HG03045 (cell line): Measurements from ENCODE around the gene LRRC17.

Experiments used
- ATAC-seq: cut with Tn5 transposase; IDR thresholded peaks from one replicate; pipeline ENCODE4 v1.9.1; 2021; ENCODE audit warnings: mild to moderate bottlenecking, moderate library complexity; ENCODE audit not compliant: unreplicated experiment

LRRC17 gene, protein sequence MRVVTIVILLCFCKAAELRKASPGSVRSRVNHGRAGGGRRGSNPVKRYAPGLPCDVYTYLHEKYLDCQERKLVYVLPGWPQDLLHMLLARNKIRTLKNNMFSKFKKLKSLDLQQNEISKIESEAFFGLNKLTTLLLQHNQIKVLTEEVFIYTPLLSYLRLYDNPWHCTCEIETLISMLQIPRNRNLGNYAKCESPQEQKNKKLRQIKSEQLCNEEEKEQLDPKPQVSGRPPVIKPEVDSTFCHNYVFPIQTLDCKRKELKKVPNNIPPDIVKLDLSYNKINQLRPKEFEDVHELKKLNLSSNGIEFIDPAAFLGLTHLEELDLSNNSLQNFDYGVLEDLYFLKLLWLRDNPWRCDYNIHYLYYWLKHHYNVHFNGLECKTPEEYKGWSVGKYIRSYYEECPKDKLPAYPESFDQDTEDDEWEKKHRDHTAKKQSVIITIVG

DNA sequence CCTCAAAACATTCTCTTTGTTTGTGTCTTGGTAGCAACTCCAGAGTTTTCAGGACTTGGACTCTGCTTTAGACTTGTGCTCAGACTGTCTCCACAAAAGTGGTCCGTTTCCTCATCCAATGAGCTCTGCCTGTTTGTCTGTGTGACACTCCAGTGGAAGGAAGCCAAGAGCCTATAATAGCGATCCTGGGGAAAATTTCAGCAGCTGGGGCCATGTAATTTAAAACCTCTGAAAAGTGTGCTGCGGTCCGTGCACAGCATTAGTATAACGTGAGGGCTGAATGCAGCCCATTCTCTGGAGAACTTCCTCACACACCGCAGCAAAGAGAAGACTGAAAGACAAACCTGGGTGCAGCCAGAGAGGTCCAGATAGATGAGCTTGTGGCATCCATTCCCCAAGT is at the start of gene LRRC17:
TSS of gene LRRC17 (plus strand) at position 259 of the 400 bp plus-strand sequence. CDS start 20,914 bp downstream, outside the sequence.
- ATAC-seq: no peak

DNA sequence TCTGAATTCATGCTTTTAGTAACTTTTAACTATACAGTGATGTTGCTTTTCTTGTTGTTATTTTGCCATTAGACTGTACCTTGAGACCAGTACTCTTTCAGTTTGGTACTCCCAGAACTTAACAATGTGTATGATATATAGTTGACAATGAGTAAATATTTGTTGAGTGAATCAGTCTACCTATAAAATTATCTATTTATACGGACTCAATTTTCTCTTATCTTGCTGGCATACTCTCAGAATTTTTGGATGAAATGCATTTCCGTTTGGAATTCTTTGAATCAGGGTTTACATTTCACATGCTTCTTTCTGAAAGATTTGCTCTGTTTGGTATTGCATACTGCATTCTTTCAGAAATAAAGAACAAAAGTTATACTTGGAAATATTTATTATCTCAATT is 47.8 kb upstream of the LRRC17 start:
- no peak for ATAC-seq

DNA sequence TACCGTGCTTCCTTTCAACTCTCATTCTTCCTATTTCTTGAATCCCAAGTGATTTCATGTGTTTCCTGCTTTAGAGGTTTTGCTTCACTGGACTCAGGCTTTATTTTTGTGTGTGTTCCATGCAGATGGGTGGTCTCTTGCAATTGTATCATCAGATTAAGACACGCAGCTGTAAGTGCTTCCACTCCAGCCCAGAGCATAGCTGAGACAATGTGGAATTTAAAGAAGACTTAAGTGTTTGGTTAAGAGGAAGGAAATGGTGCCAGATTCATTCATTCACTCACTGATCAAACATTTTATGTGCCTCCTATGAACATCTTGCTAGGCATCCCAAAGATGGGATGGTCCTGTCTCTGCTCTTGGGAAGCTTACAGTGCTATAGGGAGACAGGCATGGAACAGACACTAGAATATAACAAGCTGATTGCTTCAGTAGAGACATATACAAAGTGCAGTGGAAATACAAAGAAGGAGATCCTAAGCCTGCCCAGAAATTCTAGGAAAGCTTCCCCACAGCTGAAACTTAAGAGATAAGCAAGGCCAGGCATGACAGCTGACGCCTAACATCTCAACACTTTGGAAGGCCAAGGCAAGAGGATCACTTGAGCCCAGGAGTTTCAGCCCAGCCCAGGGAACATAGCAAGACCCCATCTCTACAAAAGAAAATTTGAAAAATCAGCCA is 46.1 kb upstream of the LRRC17 start:
- no peak for ATAC-seq

DNA sequence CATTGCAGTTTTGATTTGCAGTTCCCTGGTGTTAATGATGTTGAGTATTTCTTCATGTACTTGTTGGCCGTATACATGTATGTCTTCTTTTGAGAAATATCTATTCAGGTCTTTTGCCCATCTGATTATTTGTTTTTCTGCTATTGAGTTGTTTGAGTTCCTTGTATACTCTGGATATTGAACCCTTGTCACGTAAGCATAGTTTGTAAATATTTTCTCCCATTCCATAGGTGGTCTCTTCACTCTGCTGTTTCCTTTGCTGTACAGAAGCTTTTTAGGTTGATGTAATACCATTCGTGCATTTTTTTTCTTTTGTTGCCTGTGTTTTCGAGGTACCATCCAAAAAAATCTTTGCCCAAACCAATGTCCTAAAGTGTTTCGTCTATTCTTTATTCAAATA is 43.6 kb upstream of the LRRC17 start:
- ATAC-seq: no peak

DNA sequence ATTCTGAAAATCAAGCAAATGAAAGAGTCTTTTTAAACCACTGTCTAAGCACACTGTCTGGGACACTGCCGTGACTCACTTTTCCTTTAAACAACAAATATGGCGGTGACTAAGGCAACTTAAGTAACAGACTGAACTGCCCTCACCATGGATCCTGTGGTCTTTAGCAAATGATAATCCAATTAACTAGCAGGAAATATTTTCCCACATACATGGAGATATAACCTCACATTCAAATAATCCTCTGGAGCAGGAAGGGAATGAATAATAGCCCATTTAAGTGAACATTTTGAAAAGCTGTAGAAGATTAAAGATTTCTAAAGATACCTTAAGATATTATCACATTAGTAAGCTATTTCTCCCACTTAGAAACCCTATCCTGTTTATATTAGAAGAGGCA is 40.3 kb upstream of the LRRC17 start:
- no peak for ATAC-seq

DNA sequence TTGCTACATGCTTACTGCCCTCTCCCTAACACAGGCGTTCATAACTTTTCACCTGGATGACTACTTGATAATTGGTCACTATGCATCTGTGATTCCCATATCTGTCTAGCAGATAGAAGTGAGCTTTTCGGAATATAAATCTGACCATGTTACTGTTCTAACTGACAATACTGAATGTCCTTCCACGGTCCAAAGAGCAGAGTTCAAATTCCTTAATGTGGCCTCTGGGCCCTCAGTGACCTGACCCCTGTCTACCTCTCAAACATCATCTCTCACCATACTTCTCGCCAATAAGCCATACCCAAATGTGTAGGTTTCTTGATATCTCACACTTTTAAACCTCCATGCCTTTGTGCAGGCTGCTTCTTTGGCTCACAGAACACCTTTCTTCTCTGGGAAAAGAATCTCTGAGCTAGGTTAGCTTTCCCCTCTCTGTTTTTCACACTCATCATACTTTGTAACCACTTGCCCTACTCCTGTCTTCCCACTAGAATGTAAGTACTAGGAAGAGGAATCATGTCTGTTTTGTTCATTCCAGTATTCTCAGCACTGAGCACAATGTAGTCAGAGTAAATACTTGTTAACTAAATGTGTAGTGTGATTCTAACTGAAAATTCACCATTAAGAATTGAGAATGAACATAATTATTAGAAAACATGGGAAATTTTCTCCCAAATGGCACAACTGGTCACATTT is 39.2 kb upstream of the LRRC17 start:
- ATAC-seq: peak; percentile 10

DNA sequence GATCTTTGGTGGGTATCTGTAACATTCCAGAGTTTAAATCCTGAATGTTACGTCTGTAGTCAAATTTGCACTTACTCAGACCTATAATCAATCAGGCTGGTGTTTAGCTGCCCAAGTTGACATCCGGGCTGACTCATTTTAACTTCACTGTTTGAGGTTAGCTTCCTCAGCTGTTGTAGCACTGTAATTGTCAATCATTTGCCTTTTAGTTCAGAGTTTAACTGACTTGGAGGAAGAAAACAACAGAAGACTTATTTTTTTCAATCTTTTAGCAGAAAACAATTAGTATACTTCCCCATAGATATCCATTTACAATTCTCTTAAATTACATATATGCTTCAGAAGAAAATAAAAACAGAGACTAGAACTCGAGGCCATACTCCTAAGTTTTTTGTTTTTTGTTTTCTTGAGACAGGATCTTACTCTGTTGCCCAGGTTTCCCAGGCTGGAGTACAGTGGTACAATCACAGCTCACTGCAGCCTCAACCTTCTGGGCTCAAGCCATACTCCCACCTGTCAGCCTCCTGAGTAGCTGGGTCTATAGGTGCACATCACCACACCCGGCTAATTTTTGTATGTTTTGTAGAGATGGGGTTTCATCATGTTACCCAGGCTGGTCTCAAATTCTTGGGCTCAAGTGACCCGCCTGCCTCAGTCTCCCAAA is 38.5 kb upstream of the LRRC17 start:
- peak; percentile 92 for ATAC-seq

DNA sequence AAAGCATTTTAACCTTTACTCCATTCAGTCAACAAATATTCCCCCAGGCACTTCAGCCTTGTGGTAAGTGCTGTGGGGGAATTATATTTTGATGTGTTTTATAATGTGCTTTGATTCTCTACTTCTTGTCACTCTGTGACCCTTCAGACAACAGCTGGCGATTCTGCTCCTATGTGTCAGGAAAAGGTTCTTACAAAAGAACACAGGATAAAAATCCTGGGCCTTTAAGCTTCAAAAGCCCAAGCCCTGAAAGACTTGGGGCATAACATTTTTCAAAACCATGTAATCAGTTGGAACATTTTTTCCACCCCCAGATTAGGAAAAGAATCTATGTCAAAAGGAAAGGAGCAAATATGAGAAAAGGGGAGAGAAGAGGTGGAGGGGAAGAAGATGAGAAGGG is 37.8 kb upstream of the LRRC17 start:
- ATAC-seq: no peak

DNA sequence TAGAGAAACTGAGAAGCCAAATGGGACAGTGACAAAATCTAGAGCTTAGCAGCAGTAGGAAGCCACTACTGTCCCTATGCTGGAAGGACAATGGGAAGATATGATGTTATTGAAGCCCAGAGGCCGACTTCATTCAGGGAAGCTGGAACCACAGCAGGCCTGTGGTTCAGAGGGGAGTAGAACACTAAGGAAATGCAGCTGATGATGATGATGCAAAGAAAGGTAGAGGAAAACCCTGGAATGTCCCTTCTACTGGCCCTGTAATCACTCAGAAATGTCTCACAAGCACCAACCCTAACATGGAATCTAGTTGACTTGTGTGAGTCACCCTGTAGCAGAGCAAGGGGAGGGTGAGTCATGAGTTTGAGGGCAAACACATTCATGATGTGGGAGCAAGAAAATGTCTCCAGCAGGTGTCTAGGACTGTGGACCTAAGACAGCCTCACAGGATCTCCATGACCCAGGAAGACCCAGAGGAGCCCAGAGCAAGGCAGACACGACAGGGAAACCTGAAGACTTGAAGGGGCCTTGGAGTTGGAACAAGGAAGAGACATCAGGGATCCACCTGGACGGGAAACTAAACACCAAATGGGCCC is 37.0 kb upstream of the LRRC17 start:
- no peak for ATAC-seq

DNA sequence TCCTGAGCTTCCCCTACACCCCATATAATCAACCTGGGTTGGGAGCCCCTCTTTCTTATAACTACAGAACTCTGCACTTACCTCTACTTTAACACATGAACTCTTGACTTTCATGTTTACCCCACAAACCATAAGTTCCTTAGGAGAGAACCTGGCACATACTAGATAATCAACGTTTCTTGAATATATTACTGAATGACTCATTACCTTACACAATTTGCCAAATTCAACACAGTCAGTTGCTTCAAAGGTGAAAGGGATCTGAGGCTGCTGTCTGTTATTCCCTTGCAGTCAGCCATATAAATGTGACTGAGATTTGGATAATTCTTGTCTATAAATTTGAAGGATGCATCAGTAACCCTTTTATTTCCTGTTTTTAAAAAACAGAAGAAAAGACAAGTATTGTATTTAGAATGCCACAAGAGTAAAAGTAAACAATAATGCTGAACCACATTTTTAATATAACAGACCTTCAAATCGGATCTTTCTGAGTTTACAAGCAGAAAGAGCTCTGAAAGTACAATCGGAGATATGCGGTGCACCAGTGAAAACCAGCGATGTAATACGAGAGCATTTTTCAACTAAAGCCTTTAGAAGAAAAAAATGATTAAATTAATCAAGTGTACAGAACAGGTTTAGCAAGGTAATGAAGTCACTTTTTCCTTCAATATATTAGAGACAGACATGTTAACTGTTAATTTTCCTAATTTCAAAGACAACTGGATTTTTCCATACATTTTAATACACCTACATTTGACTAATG is 29.5 kb upstream of the LRRC17 start:
- ATAC-seq: no peak

DNA sequence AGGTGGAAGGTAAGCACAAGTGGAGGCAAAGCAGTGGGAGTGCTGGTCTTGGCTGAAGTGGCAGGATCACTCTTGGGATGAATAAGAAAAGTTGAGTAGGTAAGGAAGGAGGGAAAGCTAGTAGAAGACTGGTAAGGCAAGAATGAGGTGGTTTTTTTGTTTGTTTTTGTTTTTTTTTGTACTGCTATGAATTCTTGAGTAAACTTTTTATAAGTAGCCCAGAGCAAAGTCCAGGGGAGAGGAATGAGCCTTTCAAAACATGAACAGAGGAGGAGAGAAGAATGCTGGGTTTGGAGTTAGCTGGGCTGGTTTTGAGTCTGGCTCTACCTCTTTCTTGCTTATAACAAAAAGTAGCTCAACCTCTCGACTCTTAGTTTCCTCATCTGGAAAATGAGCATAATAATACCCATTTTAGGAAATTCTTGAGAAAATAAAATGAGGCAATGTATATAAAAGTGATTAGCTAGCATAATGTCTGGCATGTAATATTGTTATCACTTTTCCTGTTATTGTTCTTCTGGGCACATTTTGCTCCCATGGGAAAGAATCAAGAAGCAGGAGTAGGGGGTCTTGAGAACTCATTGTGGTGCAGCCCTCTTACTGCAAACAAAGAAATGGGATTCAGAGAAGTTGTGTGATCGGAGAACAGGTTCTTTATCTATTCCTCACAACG is 24.1 kb upstream of the LRRC17 start:
- ATAC-seq: no peak

DNA sequence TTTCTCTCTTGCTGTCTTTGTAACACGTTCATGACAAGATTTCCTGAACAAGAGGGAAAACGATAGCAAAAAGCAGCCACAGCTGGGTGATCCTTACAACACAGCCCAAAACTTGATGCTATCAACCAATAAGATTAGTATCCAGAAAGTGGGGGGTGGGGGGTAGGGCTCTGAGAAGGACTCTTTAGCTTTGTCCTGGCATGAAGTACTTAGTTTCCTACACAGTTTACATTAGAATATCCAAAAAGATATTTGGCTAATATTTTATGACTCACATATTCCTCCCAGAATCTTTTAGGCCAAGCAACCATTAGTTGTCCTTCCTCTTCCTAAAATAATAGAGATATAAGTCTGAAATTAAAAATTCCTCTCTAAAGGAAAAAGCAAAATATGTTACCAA is 22.9 kb upstream of the LRRC17 start:
- ATAC-seq: no peak

DNA sequence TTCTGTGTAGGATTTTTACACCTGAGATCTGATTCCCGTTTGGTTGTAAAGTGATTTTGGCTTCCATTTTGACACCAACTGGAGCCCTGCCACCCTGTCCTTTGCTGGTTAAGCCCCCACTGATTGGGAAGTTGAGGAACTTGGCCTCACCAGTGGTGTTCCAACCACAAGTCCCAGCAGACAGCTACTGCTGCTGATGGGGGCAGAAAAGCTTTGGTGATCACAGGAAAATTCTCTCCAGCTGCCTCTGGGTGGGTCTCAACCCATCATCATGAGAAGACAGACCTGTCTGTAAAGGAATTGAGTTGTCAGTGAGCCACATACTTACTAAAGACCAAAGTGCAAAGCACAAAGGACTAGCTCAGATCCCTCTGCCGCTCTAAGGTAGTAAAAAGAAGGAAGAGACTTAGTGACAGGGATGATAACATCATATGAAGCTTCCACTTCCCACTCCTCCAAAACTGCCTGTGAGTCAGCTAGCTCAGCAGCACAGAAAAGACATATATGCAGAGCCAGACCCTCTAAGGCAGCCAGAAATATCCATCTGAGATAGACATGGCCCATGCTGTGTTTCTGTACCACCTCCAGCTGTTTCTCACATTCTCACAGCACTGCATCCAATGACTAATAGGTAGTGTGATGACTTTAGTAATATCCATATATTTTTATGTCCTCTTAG is 22.4 kb upstream of the LRRC17 start:
- no peak for ATAC-seq

DNA sequence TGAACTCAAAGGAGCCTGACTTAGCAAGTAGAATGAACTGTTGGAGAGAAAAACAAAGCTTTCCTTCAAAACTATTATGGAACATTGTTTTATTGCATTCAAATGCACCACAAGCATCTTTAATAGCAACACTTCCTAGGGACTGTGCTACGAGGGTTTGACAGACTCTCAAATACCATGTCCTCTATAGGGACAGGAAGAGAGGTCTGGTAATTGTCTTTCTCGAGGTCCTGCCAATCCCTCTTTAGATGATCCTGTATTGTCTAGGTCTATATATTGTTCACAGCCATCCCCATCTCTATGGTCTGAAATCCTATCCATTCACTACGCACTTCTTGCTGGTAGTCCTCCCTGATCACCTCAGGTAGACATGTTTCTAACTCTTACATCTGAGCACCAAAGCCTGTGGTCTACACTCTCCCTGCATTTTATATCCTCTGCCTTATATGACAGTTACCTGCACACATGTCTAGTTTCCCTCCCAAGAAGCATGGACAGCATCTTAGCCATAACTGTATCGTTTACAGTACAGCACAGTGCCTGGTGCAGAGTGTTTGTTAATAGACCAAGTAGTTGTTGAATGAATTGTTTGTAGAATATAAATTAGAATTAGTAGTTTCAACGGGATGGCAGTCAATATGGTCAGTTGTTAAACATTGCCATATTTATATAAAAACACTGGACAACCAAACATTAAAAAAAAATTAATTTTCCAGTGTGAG is 21.7 kb upstream of the LRRC17 start:
- no peak for ATAC-seq

DNA sequence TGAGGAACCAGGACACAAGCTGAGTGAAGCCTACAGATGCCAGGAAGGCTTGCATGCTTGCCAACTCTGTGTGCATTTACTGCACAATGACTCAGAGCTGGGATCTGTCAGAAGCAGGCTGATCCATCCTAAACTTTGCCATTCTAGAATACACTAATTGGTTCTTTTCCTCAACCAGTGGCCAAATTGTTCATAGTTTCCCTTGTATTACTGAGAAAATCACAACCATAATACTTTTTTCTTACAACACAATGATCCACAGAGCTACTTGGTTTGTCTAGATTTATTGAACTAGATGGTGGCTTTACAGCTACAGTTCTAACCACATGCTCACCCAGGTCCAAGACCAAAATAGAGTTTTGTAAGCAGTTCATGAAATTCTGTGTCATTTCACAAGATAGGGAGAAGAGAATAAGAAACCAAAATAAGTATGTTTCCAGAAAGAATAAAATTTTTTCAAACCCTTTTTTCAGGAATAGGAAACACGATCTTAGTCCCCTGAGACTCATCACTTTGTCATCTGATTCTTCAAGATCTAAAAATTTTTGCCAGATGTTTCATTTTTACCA is 21.0 kb upstream of the LRRC17 start:
- ATAC-seq: no peak

DNA sequence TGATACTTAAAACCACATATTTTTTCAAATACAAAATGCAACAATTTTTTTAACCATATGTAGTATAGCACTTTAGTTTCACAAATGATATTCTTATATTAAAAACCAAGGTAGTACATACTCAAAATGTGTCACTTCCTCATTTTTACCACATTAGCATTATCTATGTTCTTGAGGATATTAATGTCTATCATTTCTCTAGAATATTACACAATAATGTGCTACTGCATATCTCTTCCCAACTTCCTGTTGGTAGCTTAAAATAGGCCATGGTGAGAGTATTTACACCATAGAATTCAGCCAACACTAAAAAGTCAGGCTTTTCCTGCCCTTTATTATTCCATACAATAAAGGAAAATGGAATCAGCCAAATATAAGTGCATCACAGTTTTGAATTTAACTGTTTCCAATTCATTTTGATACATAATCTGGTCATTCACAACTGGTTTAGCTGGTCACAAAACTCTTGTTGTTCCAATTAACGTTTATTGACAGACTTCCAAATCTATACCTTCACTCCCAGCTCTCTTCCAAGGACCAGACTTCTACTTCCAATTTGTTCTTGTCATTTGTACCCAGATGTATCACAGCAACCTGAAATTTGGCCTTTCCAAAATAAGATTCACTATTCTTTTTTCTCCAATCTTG is 20.0 kb upstream of the LRRC17 start:
- no peak for ATAC-seq

DNA sequence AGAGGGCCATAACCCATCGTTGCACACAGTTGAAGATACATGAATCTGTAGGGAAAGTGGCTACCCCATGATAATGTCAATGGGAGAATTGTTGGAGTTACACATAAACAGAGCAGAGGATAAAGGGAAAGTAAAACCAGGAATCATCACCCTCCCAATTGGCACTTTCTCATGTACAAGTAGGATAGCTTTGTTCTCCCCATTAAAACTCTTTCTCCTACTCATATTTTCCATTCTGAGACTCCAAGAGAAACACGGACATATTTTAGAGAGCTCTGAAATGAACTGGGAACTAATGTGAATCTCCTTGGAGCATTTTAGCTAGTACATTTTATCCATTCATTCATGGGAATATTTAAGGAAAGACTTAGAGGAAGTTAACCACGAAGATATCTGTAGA is 17.2 kb upstream of the LRRC17 start:
- ATAC-seq: no peak

DNA sequence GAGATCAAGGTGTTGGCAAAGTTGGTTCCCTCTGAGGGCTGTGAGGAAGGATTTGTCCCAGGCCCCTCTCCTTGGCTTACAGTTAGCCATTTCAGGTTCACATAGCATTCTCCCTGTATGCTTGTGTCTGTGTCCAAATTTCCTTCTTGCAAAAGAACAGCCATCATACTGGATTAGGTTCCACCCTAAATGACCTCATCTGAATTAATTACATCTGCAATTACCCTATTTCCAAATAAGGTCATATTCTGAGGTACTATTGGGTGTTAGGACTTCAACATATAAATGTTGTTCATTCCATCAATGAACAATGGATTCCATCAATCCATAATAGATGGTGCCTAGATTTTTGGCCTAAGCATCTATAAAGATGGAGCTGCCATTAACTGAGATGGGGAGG is 16.2 kb upstream of the LRRC17 start:
- no peak for ATAC-seq
